HG03460 (cell line): ENCODE measurements around the gene OR10V1.
"Not testable (repeated sequence)": the region's sequence is repeated elsewhere in the genome, so short reads cannot be mapped to it uniquely, and the experiment has no call there.

Source experiments
- ATAC-seq: cut with Tn5 transposase; IDR thresholded peaks from one replicate; pipeline ENCODE4 v1.9.1; 2021; ENCODE audit not compliant: unreplicated experiment

OR10V1 gene

GRCh38 chr11:59710136-59710847, 3.4 kb downstream of the OR10V1 start:
- no peak for ATAC-seq

GRCh38 chr11:59708537-59708936, 5.1 kb downstream of the OR10V1 start:
- no peak for ATAC-seq

GRCh38 chr11:59707371-59707770, 6.3 kb downstream of the OR10V1 start:
- ATAC-seq: no peak

GRCh38 chr11:59706518-59707285, 6.9 kb downstream of the OR10V1 start:
- no peak for ATAC-seq

GRCh38 chr11:59705294-59705693, 8.4 kb downstream of the OR10V1 start:
- no peak for ATAC-seq

GRCh38 chr11:59703515-59703914, 10.1 kb downstream of the OR10V1 start:
- not testable (repeated sequence) for ATAC-seq

GRCh38 chr11:59700157-59700556, 13.5 kb downstream of the OR10V1 start:
- not testable (repeated sequence) for ATAC-seq

GRCh38 chr11:59698506-59698905, 15.1 kb downstream of the OR10V1 start:
- ATAC-seq: no peak

- ATAC-seq: no peak
These were observed 20.7 kb downstream of the OR10V1 start for GRCh38 chr11:59692915-59693314.

- no peak for ATAC-seq
These were observed 22.5 kb downstream of the OR10V1 start for GRCh38 chr11:59691156-59691555.

GRCh38 chr11:59689015-59689414, 24.6 kb downstream of the OR10V1 start:
- no peak for ATAC-seq

- ATAC-seq: not testable (repeated sequence)
These were observed 32.4 kb downstream of the OR10V1 start for GRCh38 chr11:59681260-59681725.

- no peak for ATAC-seq
These were observed 33.1 kb downstream of the OR10V1 start for GRCh38 chr11:59680287-59681154.

GRCh38 chr11:59679347-59679746, 34.3 kb downstream of the OR10V1 start:
- ATAC-seq: no peak

GRCh38 chr11:59678813-59679165, 34.9 kb downstream of the OR10V1 start:
- no peak for ATAC-seq

GRCh38 chr11:59678118-59678812, 35.4 kb downstream of the OR10V1 start:
- ATAC-seq: no peak

- no peak for ATAC-seq
These were observed 37.4 kb downstream of the OR10V1 start for GRCh38 chr11:59676205-59676604.

GRCh38 chr11:59674291-59674690, 39.4 kb downstream of the OR10V1 start:
- ATAC-seq: no peak

- no peak for ATAC-seq
These were observed 40.4 kb downstream of the OR10V1 start for GRCh38 chr11:59673291-59673690.

- ATAC-seq: no peak
These were observed 42.2 kb downstream of the OR10V1 start for GRCh38 chr11:59671471-59671870.

- ATAC-seq: no peak
These were observed 44.0 kb downstream of the OR10V1 start for GRCh38 chr11:59669611-59670009.
